COLO668 (cell line): ENCODE results near the gene SURF6.
A peak's percentile ranks its signal among the peaks of the same experiment; 100 is the strongest.

Source experiments
- DNase-seq: peaks from one replicate; lab custom pipeline; 2025; ENCODE audit not compliant: unreplicated experiment; lab: John Stamatoyannopoulos, UW

The SURF6 gene

GRCh38 chr9:133368249-133368881 lies 32.4 kb upstream of the SURF6 start:
- peak; percentile 59 for DNase-seq

- DNase-seq, result no peak
These were observed 31.8 kb upstream of the SURF6 start for GRCh38 chr9:133367778-133368177.

- no peak for DNase-seq
These were observed 31.2 kb upstream of the SURF6 start for GRCh38 chr9:133367221-133367620.

- no peak for DNase-seq
These were observed 30.4 kb upstream of the SURF6 start for GRCh38 chr9:133366435-133366834.

- DNase-seq, result no peak
These were observed 26.5 kb upstream of the SURF6 start for GRCh38 chr9:133362359-133363044.

- no peak for DNase-seq
These were observed 25.6 kb upstream of the SURF6 start for GRCh38 chr9:133361507-133362092.

DNA sequence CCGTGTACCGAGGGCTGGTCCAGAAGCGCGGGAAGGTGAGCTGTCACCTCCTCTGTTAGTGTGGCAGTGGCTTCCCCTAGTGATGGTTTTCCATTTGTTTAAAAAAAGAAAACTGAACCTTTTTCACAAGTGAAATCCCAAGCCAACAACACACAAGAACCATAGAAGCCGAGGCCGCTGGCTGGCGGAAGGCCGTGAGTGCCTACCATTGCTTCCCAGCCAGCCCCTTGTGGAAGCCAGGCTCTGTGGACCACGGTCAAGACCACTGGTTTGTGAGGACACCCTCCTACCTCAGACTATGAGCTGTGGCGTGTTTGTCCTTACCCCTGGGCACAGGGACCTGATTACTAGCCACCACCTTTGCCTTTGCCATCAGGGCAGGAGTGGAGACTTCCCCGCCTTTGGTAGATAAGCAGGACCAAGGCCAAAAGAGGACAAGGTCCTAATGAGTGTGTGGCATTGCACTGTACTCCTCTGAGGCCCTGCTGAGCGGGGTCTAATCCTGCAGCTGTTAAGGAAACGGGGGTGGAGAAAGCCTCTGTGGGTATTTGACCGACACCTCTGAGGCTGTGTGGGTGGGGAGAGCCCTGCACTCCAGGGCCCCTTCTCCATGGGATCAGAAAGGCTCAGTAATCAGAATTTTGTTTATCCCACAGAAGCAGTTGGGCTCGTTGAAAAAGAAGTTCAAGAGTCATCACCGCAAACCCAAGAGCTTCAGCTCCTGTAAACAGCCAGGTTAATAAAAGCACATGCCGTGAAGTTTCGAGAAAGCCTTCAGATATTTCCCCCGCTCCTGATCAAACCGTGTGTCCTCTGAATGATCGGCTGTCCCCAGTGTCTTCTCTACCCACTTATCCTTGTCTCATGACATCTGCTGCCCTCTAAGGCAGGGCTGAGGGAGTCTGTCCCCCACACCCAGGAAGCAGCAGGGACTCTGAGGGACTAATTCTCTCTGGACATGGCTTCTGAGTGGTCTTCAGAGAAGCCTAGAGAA lies 24.7 kb upstream of the SURF6 start:
- DNase-seq, result no peak

DNA sequence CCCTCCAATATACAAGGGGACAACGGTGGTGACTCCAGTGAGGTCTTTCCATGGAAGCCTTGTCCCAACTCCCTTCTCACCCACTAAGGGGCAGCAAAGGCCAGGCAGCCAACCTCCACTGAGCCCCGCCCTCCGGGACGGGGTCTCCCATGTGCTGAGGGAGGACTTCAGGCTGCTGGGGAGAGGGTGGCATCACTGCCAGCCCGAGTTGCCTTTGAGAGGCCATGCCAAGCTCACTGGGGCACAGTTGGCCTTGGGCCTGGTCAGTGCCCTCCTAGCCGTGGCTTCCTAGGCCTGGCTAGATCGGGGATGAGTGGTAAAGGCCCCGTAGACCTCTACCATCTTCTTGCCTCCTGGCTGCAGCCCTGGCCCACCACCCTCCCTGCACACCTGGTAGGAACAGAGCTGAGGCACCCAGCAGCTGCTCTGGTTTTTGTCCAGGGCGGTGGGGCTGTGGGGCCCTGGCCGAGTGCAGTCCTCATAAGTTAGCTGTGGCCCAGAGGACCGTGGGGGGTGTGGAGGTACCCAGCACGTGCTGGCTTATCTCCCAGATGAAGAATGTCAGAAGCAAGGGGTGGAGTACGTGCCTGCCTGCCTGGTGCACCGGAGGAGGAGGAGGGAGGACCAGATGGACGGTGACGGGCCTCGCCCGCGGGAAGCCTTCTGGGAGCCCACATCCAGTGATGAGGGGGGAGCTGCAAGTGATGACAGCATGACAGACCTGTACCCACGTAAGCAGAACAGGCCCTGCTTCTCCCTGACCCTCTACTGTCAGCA lies 23.6 kb upstream of the SURF6 start:
- peak; percentile 23 for DNase-seq

DNA sequence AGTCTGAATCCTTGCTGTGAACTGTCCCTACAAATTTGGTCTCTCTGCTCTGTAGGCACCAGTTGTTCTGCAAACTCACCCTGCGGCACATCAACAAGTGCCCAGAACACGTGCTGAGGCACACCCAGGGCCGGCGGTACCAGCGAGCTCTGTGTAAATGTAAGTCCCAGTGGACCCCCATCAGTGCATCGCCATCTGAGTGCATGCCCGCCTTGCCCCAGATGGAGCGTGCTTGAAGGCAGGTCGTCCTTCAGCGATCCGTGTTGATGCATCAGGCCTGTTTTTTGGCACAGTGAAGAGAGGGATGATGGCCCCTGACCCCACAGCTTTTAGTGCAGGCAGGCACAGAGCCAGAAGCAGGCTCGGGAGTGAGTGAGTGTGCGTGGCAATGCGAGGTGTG lies 21.7 kb upstream of the SURF6 start:
- no peak for DNase-seq

GRCh38 chr9:133356391-133357091 lies 20.6 kb upstream of the SURF6 start, which contains the start of the genes SURF1 and SURF2:
TSS of gene SURF1 (minus strand) at chr9:133356487. CDS start at chr9:133356453, 34 bp downstream.
TSS of gene SURF2 (plus strand) at chr9:133356550. CDS start at chr9:133356593, 43 bp downstream.
- DNase-seq, result peak; percentile 94

DNA sequence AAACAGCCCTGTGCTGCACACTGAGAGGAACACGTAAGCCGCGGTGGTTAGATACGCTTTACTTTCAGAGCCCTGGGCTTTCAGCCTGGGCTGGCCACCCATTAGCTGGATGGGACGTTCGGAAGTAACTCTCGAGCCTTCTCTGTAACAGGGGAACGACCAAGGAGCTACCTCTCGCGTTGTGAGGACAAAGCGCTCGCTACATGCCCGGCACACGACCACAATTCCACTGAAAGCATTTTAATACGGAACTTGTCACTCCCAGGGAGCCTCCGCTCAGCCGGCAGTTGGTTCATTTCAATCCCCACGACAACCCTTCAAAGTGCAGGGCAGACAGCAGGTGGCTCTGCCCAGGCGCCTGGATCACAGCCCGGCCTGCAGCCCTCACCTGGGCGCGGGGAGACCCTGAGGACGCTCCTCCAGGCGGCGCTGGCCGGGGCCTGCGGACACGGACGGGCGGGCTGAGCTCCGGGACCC lies 19.9 kb upstream of the SURF6 start:
- peak; percentile 65 for DNase-seq

GRCh38 chr9:133354766-133355165 lies 18.8 kb upstream of the SURF6 start:
- no peak for DNase-seq

DNA sequence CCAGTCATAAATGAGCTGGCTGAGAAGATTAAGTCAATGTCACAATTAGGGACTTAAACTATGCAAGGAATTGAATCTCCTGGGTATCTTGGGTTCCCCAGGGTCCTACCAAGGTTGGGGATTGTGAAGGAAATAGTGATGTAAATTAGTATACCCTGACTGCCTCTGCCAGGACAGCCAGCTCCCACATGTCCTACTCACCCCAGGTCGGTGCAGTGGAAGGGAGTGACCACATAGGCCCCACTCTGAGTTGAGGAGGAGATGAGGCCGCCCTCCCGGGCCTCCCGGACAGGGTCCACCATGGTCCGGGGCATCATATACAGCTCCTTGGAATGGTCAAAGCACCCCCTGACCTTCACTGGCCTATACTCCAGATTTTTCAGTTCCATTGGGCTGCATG lies 17.6 kb upstream of the SURF6 start:
- DNase-seq, result no peak

GRCh38 chr9:133352635-133353340 lies 16.8 kb upstream of the SURF6 start:
- no peak for DNase-seq

- DNase-seq, result peak; percentile 44
These were observed 16.1 kb upstream of the SURF6 start for GRCh38 chr9:133351908-133352634.

- DNase-seq, result no peak
These were observed 15.5 kb upstream of the SURF6 start for GRCh38 chr9:133351526-133351907.

DNA sequence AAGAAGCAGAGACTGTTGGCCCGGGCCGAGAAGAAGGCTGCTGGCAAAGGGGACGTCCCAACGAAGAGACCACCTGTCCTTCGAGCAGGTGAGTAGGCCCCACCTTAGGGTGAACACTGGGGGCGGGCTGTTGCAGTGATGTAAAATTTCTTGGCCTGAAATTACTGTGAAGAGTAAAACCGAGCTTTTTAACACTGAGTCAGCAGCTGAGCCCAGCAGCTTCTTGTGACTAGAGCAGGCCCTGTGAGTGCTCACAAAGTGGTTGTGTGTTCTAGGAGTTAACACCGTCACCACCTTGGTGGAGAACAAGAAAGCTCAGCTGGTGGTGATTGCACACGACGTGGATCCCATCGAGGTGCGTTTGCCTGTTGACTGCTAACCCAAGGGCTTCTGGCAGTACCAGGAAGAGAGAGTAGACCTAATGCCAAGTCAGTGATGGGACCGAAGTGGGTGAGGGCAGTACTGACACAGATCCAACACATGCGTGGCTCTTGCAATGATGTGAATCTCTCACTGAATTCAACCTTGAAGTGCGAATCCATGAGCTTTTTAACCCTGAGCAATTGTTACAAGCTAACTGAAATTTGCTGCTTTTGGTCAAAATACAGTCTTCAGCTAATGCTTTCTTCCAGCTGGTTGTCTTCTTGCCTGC lies 14.1 kb upstream of the SURF6 start:
- DNase-seq, result no peak
